G401 (cell line): ENCODE data around the gene ADAM21. TPM values are rescaled to one million over a fixed set of nuclear protein-coding genes. Genes with fewer than 3 reads are reported as not detected.
"Not testable (repeated sequence)": the region's sequence is repeated elsewhere in the genome, so short reads cannot be mapped to it uniquely, and the experiment has no call there.

ENCODE experiments used
- DNase-seq: peaks from one replicate; pipeline ENCODE4 v3.0.0-alpha.2; 2015; ENCODE audit warnings: low spot score
- in situ Hi-C: cut with HindIII; loops from 2 replicates; pipeline ENCODE4 v1.10.0; 2016; ENCODE audit warnings: low sequenced_read_pairs, mixed read lengths
- total RNA-seq: library from RNA; depleted of rRNA; stranded (reverse); fragments of >200 nt; shearing (Covaris generic); gene quantifications from 2 replicates; pipeline ENCODE4 v1.2.3, GENCODE V29; 2014; rRNA removed

ADAM21 gene
- total RNA-seq, 1 experiment from 2014 or later = not detected

DNA sequence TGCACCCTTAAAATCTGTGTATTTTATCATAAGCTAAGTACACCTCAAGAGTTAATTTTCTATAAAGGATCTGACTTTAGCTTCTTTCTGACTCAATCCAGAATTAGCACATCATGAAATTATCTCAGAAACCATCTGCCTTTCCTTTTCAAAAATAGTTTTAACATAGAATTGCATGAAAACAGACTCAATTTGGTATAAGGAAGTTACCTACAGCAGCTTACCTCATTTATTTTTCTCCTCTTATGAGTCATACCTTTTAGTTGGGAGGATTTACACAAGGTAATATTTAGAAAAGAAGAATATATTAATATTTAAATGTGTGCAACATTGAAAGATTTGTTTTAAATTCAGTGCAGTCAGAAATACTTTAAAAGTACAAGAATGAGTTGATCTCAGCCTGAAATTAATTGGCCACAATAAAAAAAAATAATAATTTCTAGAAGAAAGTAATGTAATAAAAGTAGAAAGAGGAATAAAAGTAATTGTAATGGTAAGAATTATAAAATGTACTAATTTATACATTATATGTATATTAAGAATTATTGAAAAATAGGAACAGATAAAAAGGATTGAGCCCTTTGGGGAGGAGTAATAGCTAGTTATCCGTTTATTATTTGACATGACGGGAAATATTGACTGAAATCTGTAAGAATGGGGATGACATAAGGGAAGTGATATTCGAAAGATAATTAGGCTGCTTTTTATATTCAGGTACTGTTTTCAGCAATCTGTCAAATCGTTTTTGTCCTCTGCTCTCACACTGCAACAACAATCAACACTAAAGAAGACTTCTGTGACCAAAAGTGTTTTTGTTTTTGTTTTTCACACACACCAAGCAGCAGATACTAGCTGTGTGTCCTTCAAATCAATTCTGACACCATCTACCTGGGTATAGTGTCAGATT is 20.5 kb downstream of the ADAM21 start:
- DNase-seq = no peak
- in situ Hi-C loops = no loop called here

DNA sequence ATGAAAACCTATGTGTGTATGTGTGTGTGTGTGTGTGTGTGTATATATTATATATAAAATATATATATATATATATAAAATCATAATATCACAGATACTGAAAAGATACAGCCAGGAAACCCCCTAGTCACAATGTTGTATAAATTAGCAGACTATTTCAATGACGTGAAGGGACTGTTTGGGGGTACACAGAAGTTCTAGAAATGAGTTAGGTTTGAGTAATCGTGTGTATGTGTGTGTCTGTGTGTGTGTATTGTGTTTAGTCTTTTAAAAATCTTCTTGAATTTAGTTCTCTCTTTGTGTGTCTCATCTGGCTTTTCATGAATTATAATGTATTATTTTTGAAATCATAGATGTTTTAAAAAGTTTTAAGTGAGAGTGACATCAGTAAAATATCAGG is 21.9 kb downstream of the ADAM21 start:
- no peak for DNase-seq
- in situ Hi-C loops = no loop called here

DNA sequence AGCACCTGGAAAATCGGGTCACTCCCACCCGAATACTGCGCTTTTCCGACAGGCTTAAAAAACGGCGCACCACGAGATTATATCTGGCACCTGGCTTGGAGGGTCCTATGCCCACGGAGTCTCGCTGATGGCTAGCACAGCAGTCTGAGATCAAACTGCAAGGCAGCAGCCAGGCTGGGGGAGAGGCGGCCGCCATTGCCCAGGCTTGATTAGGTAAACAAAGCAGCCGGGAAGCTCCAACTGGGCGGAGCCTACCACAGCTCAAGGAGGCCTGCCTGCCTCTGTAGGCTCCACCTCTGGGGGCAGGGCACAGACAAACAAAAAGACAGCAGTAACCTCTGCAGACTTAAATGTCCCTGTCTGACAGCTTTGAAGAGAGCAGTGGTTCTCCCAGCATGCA is 23.5 kb downstream of the ADAM21 start:
- DNase-seq, in situ Hi-C loops: not testable (repeated sequence)

DNA sequence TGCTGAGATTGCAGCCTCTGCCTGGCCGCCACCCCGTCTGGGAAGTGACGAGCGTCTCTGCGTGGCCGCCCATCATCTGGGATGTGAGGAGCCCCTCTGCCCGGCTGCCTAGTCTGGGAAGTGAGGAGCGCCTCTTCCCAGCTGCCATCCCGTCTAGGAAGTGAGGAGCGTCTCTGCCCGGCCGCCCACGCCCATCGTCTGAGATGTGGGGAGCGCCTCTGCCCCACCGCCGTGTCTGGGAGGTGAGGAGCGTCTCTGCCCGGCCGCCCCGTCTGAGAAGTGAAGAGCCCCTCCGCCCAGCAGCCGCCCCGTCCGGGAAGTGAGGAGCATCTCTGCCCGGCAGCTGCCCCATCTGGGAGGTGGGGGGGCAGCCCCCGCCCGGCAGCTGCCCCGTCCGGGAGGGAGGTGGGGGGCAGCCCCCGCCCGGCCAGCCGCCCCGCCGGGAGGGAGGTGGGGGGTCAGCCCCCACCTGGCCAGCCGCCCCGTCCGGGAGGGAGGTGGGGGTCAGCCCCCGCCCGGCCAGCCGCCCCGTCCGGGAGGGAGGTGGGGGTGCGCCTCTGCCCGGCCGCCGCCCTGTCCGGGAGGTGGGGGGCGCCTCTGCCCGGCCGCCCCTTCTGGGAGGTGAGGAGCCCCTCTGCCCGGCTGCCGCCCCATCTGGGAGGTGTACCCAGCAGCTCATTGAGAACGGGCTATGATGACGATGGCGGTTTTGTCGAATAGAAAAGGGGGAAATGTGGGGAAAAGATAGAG is 25.6 kb downstream of the ADAM21 start:
- DNase-seq, in situ Hi-C loops: not testable (repeated sequence)

DNA sequence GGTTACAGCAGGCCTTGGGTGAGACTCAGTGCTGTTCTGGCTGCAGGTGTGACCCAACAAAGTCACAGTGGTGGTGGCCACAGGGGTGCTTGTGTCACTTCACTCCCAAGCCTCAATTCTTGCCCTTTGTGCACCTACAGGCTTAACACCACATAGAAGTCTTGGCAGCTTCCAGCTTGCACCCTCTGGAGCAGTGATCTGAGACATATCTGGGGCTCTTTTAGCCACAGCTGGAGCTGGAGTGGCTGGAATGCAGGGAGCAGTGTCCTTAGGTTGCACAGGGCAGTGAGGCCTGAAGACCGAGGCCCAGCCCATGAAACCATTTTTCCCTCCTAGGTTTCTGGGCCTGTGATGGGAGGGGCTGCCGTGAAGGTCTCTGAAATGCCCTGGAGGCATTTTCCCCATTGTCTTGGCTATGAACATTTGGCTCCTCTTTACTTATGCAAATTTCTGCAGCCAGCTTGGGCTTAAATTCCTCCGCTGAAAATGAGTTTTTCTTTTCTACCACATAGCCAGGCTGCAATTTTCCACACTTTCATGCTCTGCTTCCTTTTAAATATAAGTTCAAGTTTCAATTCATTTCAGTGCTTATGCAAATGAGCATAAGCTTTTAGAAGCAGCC is 37.7 kb downstream of the ADAM21 start:
- DNase-seq = no peak
- in situ Hi-C loops = no loop called here

DNA sequence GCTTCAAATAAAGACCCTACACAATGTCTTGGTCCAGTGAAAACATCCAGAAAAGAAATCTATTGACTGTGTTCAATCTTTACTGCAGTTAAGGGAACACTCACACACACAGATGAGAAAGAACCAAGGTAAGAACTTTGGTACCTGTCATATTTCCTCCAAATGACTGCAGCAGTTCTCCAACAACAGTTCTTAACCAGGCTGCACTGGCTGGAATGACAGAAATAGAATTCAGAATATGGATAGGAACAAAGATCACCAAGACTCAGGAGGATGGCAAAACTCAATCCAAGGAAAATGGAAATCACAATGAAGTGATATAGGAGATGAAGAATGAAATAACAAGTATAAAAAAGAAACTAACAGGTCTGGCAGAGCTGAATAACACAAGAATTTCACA is 46.2 kb downstream of the ADAM21 start:
- in situ Hi-C loops = no loop called here
- no peak for DNase-seq

Other genes with a start within 250 kb of the ADAM21 start
- gene COX16, start 92.5 kb upstream of the ADAM21 start, total RNA-seq = 47.1 and 70.5 TPM in 2 replicates
- gene SYNJ2BP, start 35.1 kb upstream of the ADAM21 start, total RNA-seq = 13.7 and 28.4 TPM in 2 replicates
- not detected in 2 replicates for gene ADAM20, start 82.8 kb downstream of the ADAM21 start, total RNA-seq
- gene MED6, start 148.5 kb downstream of the ADAM21 start, total RNA-seq = 41.0 and 71.7 TPM in 2 replicates
- not detected in 2 replicates for gene TTC9, start 189.7 kb downstream of the ADAM21 start, total RNA-seq